NCI-H2171 (cell line): ENCODE results near the gene HNRNPD.
A peak's percentile ranks its signal among the peaks of the same experiment; 100 is the strongest.
"Not testable (repeated sequence)": the region's sequence is repeated elsewhere in the genome, so short reads cannot be mapped to it uniquely, and the experiment has no call there.

ENCODE experiments used
- DNase-seq: peaks from one replicate; lab custom pipeline; 2025; lab: John Stamatoyannopoulos, UW

Gene HNRNPD

GRCh38 chr4:82373816-82374625, at the start of gene HNRNPD:
Gene HNRNPD (minus strand): TSS chr4:82373991. CDS start chr4:82373678, 313 bp downstream.
- DNase-seq = peak; percentile 96

GRCh38 chr4:82422616-82423015, 48.8 kb upstream of the HNRNPD start:
- DNase-seq = no peak

DNA sequence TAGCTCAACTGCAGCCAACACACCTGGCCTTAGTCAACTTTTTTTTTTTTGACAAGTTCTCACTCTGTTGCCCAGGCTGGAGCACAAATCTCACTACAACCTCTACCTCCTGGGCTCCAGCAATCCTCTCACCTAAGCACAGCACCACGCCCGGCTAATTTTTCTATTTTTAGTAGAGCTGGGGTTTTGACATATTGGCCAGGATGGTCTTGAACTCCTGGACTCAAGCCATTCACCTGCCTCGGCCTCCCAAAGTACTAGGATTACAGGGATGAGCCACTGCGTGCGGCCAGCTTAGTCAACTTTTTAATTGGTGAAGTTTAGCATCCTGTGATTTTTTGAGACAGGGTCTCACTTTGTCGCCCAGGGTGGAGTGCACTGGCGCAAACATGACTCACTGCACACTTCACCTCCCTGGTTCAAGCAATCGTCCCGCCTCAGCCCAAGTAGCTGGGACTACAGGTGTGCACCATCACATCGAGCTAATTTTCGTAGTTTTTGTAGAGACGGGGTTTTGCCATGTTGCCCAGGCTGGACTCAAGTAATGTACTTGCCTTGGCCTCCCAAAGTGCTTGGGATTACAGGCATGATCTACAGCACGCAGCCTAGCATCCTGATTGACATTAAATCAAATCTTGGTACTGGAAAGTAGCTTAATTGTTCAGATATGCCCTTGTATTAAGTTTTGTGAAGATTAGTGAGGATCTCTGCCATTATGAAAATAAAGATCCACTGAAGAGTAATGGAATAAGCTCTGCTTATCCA, 48.2 kb upstream of the HNRNPD start:
- DNase-seq = no peak

DNA sequence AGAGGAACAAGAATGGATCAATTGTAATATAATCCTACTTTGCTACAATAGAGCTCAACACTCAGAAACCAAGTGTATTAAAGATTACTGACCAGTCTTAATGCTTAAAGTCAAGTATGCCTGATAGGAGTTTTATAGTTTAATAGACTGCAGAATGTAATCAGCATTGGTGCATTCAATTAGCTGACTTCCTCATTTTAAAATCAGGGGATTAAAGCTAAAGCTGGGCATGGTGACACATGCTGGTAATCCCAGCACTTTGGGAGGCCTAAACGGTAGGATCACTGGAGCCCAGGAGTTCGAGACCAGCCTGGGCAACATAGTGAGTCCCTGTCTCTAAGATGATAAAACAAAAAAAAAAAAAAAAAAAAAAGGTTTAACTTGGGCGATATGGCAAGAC, 45.7 kb upstream of the HNRNPD start:
- DNase-seq = no peak

DNA sequence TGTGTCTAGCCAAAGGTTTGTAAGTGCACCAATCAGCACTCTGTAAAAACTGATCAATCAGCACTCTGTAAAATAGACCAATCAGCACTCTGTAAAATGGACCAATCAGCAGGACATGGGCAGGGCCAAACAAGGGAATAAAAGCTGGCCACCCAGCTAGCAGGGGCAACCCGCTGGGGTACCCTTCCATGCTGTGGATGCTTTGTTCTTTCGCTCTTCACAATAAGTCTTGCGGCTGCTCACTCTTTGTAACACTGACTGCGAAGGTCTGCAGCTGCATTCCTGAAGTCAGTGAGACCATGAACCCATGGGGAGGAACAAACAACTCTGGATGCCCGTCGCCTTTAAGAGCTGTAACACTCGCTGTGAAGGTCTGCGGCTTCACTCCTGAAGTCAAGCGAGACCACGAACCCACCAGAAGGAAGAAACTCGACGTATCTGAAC, 42.2 kb upstream of the HNRNPD start:
- DNase-seq = no peak

DNA sequence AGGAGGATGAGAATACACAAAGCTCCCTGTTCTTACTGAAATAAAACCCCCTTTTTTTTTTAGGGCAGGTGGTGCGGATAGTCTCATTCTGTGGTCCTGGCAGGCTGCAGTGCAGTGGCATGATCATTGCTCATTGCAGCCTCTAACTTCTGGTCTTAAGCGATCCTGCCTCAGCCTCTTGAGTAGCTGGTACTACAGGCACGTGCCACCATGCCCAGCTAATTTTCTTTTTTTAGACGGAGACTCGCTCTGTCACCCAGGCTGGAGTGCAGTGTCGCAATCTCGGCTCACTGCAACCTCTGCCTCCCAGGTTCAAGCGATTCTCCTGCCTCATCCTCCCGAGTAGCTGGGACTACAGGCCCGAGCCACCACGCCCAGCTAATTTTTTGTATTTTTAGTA, 41.3 kb upstream of the HNRNPD start:
- not testable (repeated sequence) for DNase-seq

GRCh38 chr4:82403725-82404124, 29.9 kb upstream of the HNRNPD start:
- no peak for DNase-seq

- DNase-seq = no peak
Observed at GRCh38 chr4:82402196-82402775, 28.5 kb upstream of the HNRNPD start.

GRCh38 chr4:82401600-82401999, 27.8 kb upstream of the HNRNPD start:
- DNase-seq = no peak

DNA sequence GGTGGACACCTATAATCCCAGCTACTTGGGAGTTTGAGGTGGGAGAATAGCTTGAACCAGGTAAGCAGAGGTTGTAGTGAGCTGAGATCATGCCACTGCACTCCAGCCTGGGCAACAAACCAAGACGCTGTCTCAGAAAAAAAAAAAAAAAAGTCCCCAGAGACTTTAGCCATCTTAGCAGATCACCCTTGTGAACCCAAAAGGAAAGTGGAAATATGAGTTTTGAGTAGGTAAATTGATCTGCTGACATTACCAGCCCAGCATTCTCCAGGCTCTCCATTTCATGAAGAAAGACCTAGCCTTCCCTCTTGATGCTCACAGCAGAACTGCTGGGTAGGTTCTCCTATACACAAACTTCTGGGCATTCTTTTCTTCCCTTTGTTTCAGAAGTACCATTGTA, 24.5 kb upstream of the HNRNPD start:
- DNase-seq = no peak

- DNase-seq = no peak
Observed at GRCh38 chr4:82397527-82397926, 23.7 kb upstream of the HNRNPD start.

DNA sequence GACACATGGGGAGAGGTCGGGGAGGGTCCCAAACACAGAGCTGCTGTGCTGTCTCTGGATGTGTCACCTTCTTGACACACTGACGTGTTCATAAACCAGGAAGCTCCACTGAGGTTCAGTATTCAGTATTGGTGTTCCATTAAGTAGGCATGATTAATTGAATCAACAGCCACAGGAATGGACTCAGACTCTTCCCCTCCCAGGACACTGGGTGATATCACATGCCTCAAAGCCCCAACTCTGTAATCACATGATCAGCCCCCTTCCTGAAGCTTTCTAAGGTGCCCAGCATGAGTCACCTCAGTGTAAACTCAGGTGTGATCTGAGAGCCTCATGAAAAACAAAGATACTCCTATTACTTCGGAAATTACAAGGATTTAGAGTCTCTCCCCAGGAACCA, 21.1 kb upstream of the HNRNPD start:
- no peak for DNase-seq

- DNase-seq = not testable (repeated sequence)
Observed at GRCh38 chr4:82390061-82390460, 16.3 kb upstream of the HNRNPD start.

DNA sequence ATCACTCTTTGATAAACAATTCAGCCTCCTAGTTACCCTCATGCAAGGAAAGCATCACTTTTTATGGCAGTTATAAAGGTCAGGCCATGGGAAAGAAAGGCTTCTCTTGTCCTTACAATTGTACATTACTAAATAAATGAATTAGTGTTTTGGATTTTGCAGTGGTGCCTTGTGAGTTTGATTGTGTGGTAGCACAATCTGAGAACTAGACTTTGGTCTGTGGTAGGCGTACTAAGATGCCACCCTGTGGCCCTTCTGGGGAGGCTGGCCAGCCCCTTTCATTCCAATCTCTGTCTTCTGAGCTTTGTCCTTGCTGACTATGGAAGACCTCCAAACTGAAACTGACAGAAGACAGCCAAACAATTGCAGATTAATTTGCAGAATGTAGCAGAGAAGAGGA, 14.6 kb upstream of the HNRNPD start:
- DNase-seq = no peak

- DNase-seq = not testable (repeated sequence)
Observed at GRCh38 chr4:82386312-82386711, 12.5 kb upstream of the HNRNPD start.

GRCh38 chr4:82382751-82383150, 9.0 kb upstream of the HNRNPD start:
- no peak for DNase-seq

- DNase-seq = no peak
Observed at GRCh38 chr4:82381661-82382296, 8.0 kb upstream of the HNRNPD start.

GRCh38 chr4:82381235-82381634, 7.4 kb upstream of the HNRNPD start:
- DNase-seq = no peak

GRCh38 chr4:82380831-82381230, 7.0 kb upstream of the HNRNPD start:
- no peak for DNase-seq

DNA sequence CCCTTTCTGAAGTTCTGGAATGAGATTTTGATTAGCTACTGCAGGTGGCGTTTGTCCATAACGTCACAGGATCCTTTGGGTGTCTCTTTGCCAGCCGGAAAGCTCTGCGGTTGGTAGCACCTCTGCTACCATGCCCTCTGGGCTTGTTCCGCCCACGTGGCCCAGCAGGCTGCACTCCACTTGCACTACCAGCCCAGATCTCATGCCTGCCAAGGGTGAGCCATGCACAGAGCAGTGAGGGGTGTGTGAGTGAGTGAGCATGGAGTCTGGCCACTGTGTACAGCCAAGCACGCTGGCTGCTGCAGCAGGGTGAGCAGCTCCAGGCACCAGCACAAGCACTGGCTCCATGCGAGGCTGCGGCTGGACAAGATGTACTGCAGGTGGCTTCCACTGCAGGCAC, 6.6 kb upstream of the HNRNPD start:
- no peak for DNase-seq

DNA sequence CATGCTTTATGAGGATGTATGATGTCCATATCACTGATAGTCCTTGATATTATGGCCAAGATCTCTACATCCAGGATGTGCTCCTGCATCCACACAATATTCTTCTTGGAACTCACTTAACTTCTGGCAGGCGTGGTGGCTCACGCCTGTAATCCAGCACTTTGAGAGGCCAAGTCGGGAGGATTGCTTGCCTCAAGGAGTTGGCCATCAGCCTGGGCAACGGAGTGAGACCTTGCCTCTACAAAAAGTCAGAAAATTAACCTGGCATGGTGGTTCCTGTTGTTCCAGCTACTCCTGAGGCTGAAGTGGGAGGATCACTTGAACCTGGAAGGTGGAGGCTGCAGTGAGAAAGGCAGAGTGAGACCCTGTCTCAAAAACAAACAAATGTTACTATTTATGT, 2.3 kb upstream of the HNRNPD start:
- DNase-seq = no peak

- no peak for DNase-seq
Observed at GRCh38 chr4:82373486-82373815, 340 bp downstream of the HNRNPD start.
